Prostate gland (tissue), 2 donors: ENCODE data around the gene C11orf52. TPM values are rescaled to one million over a fixed set of nuclear protein-coding genes. Genes with fewer than 3 reads are reported as not detected.

ENCODE experiments used
- DNase-seq: peaks from one replicate; pipeline ENCODE4 v3.0.0-alpha.2; 2019; ENCODE audit warnings: low spot score
- H3K27ac ChIP-seq, 2 donors: fragments of 200-600 bp; sonication (generic); 2 replicates each; pipeline ENCODE4 v1.5.1; 2017 to 2019
- H3K27me3 ChIP-seq: fragments of 200-600 bp; sonication (generic); replicated peaks from 2 replicates; pipeline ENCODE4 v1.5.1; 2019; ENCODE audit not compliant: insufficient read depth
- H3K36me3 ChIP-seq, 2 donors: fragments of 200-600 bp; sonication (generic); 1 replicate in 1 of 2; 2 replicates in 1 of 2; pipeline versions ENCODE4 v1.5.1 to v1.8.1; 2017 to 2019
- H3K4me1 ChIP-seq: fragments of 200-600 bp; sonication (generic); replicated peaks from 2 replicates; pipeline ENCODE4 v1.5.1; 2019
- H3K4me3 ChIP-seq, 2 donors: fragments of 200-600 bp; sonication (generic); 2 replicates each; pipeline ENCODE4 v1.5.1; 2017 to 2019
- H3K9me3 ChIP-seq: fragments of 200-600 bp; sonication (generic); 2 replicates; pipeline ENCODE4 v1.5.1; 2017
- POLR2A ChIP-seq: fragments of 450-650 bp; IDR thresholded peaks from one replicate; pipeline ENCODE4 v1.6.1; 2016; ENCODE audit warnings: antibody characterized with exemption, mild to moderate bottlenecking
- POLR2AphosphoS5 ChIP-seq: sonication (generic); formaldehyde crosslinking; IDR thresholded peaks from one replicate; pipeline ENCODE4 v1.6.1; 2017; ENCODE audit warnings: antibody characterized with exemption
- WGBS: methylation state at CpG from one replicate; pipeline ENCODE4 v1.1.5; 2018; 5-methylcytosine and 5-hydroxymethylcytosine counted together
- intact Hi-C: fragments of 100-400 bp; cut with DNase I; formaldehyde crosslinking; loops from one replicate; pipeline ENCODE4 v1.14.2; 2022
- total RNA-seq, 2 donors: library from RNA; depleted of rRNA; stranded (reverse); fragments of >200 nt; gene quantifications; one replicate each; pipeline ENCODE4 v1.1.0, GENCODE V29; 2016
- TF ChIP-seq, protein P1 (sequence below), 4 experiments: fragments of 200-600 bp in 2 of 4; fragments of 450-650 bp in 2 of 4; sonication (generic) in 2 of 4; IDR thresholded peaks; 1 replicate in 3 of 4; 2 replicates in 1 of 4; pipeline ENCODE4 v1.5.1; 2016 to 2019; ENCODE audit warnings: antibody characterized with exemption in 4 of 4, mild to moderate bottlenecking in 2 of 4, moderate library complexity in 2 of 4

The C11orf52 gene
- total RNA-seq, 2 donors from 2014 or later = 13.2 to 31.5 TPM

DNA sequence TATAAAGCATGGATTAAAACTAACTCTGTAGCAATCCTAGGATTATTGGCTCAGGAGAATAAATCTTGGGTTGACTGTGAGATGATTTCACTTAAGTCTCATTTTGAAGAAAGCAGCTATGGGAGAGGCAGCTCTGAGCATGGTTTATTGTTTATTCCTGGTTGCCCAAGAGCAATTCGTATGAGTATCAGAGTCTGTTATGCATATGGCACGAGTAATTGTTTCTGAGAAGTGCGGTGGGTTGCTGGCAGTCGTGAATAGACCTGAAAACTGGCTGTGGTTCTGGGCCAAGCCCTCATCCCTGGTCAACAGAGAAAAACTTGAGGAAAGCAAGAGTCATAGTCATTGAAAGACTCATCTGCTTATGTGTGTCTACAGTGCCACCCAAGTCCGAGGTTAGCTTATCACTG, 45.2 kb downstream of the C11orf52 start:
- intact Hi-C loops = no loop called here
- H3K4me1 ChIP-seq = no peaks in the 10 kb centered on the region
- 85% methylated on average over 5 of the region's 5 CpGs for WGBS

DNA sequence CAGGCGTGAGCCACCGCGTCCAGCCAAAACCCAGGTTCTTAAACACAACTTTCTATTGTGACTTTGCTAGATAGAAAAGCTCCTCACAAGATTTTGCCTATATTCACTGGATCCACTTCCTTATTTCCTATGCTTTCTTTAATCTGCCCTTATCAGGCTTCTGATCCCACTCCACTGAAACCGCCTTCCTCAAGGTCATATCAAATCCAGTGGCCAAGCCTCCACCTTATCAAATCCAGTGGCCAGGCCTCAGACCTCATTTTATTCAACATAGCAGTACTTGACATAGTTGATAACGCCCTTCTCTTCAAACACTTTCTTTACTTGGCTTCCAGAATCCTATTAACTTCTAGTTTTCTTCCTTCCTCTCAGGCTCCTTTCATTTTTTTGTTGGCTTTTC, 48.0 kb downstream of the C11orf52 start:
- Histone ChIP-seq H3K4me1 (no peaks in the 10 kb centered on the region), H3K27ac (no peak overlapping the region), H3K4me3 (no peak overlapping the region), H3K9me3 (no peaks in the 10 kb centered on the region), H3K36me3 (no peaks in the 10 kb centered on the region), H3K27me3 (no peaks in the 10 kb centered on the region)
- intact Hi-C loops = no loop called here
- DNase-seq = no peak
- WGBS = 96% methylated on average over 5 of the region's 5 CpGs
- TF ChIP-seq POLR2A (no peak), POLR2AphosphoS5 (no peak)
- TF ChIP-seq, protein P1, sequence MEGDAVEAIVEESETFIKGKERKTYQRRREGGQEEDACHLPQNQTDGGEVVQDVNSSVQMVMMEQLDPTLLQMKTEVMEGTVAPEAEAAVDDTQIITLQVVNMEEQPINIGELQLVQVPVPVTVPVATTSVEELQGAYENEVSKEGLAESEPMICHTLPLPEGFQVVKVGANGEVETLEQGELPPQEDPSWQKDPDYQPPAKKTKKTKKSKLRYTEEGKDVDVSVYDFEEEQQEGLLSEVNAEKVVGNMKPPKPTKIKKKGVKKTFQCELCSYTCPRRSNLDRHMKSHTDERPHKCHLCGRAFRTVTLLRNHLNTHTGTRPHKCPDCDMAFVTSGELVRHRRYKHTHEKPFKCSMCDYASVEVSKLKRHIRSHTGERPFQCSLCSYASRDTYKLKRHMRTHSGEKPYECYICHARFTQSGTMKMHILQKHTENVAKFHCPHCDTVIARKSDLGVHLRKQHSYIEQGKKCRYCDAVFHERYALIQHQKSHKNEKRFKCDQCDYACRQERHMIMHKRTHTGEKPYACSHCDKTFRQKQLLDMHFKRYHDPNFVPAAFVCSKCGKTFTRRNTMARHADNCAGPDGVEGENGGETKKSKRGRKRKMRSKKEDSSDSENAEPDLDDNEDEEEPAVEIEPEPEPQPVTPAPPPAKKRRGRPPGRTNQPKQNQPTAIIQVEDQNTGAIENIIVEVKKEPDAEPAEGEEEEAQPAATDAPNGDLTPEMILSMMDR (IDR thresholded peaks at IDR 0.05) = no peak

More for the DNA sequence above, 45.2 kb downstream of the C11orf52 start:
- Histone ChIP-seq H3K27ac (no peak overlapping the region), H3K9me3 (no peaks in the 10 kb centered on the region), H3K27me3 (no peaks in the 10 kb centered on the region), H3K4me3 (no peak overlapping the region), H3K36me3 (no peaks in the 10 kb centered on the region)
- TF ChIP-seq POLR2AphosphoS5 = no peak
- TF ChIP-seq, protein P1 (IDR thresholded peaks at IDR 0.05) = no peak
- TF ChIP-seq POLR2A = no peak
- DNase-seq = no peak

DNA sequence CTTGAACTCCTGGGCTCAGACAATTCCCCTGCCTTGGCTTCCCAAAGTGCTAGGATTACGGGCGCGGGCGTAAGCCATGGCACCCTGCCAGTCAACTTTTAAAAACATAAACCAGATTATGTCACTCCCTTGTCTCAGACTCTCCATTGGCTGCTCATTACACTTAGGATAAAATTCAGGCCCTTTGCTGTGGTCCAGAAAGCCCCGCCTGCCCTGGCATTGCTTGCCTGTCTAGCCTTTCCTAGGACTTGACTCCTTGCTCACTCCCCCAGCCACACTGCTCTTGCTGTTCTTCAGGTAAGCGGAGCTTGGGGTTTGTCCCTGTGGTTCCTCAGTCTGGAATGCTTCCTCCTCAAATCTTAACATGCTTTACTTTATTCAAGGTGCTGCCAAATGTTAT, 48.9 kb downstream of the C11orf52 start:
- H3K27ac ChIP-seq = no peak overlapping the region
- H3K4me1 ChIP-seq = no peaks in the 10 kb centered on the region
- TF ChIP-seq POLR2AphosphoS5 (no peak), POLR2A (no peak)
- TF ChIP-seq, protein P1 (IDR thresholded peaks at IDR 0.05) = no peak
- H3K4me3 ChIP-seq = no peak overlapping the region
- no peaks in the 10 kb centered on the region for H3K9me3 ChIP-seq
- DNase-seq = no peak
- intact Hi-C loops = no loop called here
- H3K27me3 ChIP-seq = no peaks in the 10 kb centered on the region
- no peaks in the 10 kb centered on the region for H3K36me3 ChIP-seq
- whole genome bisulfite sequencing = 84% methylated on average over 6 of the region's 6 CpGs

DNA sequence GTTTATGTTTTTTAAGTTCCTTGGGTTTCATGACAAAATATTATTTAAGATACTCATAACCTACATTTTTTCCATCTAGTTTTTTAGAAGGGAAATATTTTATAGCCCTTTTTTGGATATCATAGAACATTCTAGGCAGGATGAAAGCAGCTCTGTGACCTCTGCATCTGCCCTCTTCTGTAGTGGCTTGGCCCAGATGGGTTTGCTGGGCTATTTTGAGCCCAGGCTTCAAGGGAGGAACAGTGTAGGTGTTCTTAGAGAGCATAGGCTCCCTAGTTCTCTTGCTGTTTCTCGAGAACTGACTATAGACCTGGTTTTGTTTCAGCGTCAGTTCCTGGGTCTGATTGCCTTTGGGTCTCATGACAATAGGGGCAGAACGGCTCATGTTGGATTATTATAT, 50.6 kb downstream of the C11orf52 start:
- no peaks in the 10 kb centered on the region for H3K36me3 ChIP-seq
- intact Hi-C loops = no loop called here
- H3K4me3 ChIP-seq = no peak overlapping the region
- TF ChIP-seq POLR2A = no peak
- no peak for TF ChIP-seq POLR2AphosphoS5
- TF ChIP-seq, protein P1 (IDR thresholded peaks at IDR 0.05) = no peak
- 95% methylated on average over 3 of the region's 3 CpGs for WGBS
- H3K4me1 ChIP-seq = no peaks in the 10 kb centered on the region
- H3K9me3 ChIP-seq = no peaks in the 10 kb centered on the region
- no peaks in the 10 kb centered on the region for H3K27me3 ChIP-seq
- DNase-seq = no peak
- no peak overlapping the region for H3K27ac ChIP-seq

DNA sequence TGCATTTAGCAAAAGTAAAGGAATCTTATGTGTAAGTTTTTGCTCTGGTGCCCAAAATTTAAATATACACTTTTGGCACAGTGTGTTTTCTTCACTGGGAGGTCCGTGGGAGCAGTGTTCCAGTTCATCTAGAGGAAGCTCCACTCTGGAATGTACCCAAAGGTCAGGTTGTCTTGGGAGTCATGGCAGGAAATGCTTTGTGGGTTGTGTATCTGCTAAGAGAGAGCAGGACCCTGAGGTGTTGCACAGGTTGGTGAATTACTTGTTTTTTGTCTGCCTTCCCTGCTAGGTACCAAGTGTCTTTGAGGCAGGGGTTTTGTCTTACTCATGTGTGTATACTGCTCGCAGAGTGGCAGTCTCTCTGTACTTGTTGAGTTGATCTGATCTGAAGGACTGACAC, 55.7 kb downstream of the C11orf52 start:
- H3K4me1 ChIP-seq = peaks cover 6% of the 10 kb centered on the region
- H3K27me3 ChIP-seq = no peaks in the 10 kb centered on the region
- H3K9me3 ChIP-seq = no peaks in the 10 kb centered on the region
- intact Hi-C loops = no loop called here
- no peak overlapping the region for H3K4me3 ChIP-seq
- TF ChIP-seq, protein P1 (IDR thresholded peaks at IDR 0.05) = no peak
- no peak for TF ChIP-seq POLR2A
- TF ChIP-seq POLR2AphosphoS5 = no peak
- 64% methylated on average over 2 of the region's 2 CpGs for WGBS
- H3K27ac ChIP-seq = peak overlapping the region; percentile 52 to 86
- no peaks in the 10 kb centered on the region for H3K36me3 ChIP-seq
- no peak for DNase-seq
